Measurements from ENCODE around the gene CBLN1. TPM values are rescaled to one million over a fixed set of nuclear protein-coding genes. Genes with fewer than 3 reads are reported as not detected.
"Not testable (repeated sequence)": the region's sequence is repeated elsewhere in the genome, so short reads cannot be mapped to it uniquely, and the experiment has no call there.

CBLN1 gene
- total RNA-seq, 1 donor from 2014 or later = not detected

DNA sequence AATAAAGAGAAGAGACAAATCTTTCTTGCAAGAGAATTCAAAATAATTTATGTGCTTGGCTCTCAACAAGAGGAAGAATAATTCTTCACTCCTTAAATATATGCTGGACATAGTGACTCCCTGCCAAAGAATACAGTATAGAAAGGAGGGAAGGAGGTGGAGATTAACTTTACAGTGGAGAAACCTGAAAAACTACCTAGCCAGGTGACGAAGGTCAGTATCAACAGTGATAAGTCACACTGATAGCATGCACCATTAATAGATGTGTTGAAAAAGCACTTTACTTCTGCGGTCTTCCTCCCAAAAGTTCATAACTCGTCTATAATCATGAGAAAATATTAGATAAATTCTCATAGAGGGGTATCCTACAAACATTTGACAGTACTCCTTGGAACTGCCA is 21.4 kb downstream of the CBLN1 start:
- TF ChIP-seq, protein P1, sequence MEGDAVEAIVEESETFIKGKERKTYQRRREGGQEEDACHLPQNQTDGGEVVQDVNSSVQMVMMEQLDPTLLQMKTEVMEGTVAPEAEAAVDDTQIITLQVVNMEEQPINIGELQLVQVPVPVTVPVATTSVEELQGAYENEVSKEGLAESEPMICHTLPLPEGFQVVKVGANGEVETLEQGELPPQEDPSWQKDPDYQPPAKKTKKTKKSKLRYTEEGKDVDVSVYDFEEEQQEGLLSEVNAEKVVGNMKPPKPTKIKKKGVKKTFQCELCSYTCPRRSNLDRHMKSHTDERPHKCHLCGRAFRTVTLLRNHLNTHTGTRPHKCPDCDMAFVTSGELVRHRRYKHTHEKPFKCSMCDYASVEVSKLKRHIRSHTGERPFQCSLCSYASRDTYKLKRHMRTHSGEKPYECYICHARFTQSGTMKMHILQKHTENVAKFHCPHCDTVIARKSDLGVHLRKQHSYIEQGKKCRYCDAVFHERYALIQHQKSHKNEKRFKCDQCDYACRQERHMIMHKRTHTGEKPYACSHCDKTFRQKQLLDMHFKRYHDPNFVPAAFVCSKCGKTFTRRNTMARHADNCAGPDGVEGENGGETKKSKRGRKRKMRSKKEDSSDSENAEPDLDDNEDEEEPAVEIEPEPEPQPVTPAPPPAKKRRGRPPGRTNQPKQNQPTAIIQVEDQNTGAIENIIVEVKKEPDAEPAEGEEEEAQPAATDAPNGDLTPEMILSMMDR (IDR thresholded peaks at IDR 0.05; ENCODE audit: unreplicated experiment) = no peak
- Mint-ChIP-seq H3K36me3 (no peaks in the 10 kb centered on the region), H3K9me3 (no peaks in the 10 kb centered on the region), H3K4me1 (no peaks in the 10 kb centered on the region), H3K27ac (no peak overlapping the region), H3K4me3 (no peak overlapping the region), H3K27me3 (ENCODE audit: low read depth) (peaks cover 19% of the 10 kb centered on the region)
- no peak for DNase-seq (ENCODE audit: low spot score in 2 of 2, unreplicated experiment in 2 of 2)

DNA sequence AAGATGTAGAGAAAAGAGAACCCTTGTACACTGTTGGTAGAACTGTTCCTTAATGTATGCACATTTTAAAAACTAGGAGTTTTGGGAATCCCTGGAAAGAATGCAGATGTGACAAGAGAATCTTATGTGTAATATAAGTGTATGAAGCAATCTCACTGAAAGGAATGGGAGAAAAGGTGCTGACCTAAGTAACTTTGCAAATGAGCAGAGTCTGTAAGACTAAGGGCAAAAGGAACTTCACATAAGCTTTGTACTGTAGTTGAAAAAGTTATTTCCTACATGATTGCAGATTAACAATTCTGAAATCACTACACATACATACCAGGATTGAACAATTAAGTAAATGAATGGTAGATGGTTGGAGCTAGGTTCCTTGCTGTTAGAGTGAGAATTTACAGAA is 22.3 kb downstream of the CBLN1 start:
- TF ChIP-seq, protein P1 (IDR thresholded peaks at IDR 0.05; ENCODE audit: unreplicated experiment) = no peak
- H3K9me3 Mint-ChIP-seq = no peaks in the 10 kb centered on the region
- H3K27me3 Mint-ChIP-seq (ENCODE audit: low read depth) = peaks cover 19% of the 10 kb centered on the region
- no peak overlapping the region for H3K27ac Mint-ChIP-seq
- no peaks in the 10 kb centered on the region for H3K36me3 Mint-ChIP-seq
- no peaks in the 10 kb centered on the region for H3K4me1 Mint-ChIP-seq
- DNase-seq (ENCODE audit: low spot score in 2 of 2, unreplicated experiment in 2 of 2) = no peak
- no peak overlapping the region for H3K4me3 Mint-ChIP-seq

DNA sequence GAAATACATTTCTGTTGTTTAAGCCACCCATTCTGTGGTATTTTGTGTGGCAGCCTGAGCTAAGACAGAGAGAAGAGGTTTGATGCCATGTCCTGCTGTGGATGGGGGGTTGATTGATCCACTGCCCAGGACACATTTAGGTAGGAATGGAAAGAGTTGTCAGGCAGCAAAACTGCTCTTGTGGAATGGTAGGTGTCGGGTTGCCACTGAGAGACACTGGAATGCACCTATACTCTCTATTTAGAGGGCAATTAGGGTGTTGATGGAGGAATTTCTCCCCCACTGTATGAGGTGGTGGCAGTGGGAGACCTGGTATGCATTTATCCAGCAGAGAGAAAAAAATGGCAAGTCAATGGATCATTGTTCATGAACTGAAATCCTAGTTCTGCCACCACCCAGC is 30.9 kb downstream of the CBLN1 start:
- TF ChIP-seq, protein P1 (IDR thresholded peaks at IDR 0.05; ENCODE audit: unreplicated experiment) = no peak
- no peak for DNase-seq (ENCODE audit: low spot score in 2 of 2, unreplicated experiment in 2 of 2)
- Mint-ChIP-seq H3K4me1 (no peaks in the 10 kb centered on the region), H3K27ac (no peak overlapping the region), H3K36me3 (no peaks in the 10 kb centered on the region), H3K4me3 (no peak overlapping the region), H3K27me3 (ENCODE audit: low read depth) (peaks cover 16% of the 10 kb centered on the region), H3K9me3 (no peaks in the 10 kb centered on the region)

DNA sequence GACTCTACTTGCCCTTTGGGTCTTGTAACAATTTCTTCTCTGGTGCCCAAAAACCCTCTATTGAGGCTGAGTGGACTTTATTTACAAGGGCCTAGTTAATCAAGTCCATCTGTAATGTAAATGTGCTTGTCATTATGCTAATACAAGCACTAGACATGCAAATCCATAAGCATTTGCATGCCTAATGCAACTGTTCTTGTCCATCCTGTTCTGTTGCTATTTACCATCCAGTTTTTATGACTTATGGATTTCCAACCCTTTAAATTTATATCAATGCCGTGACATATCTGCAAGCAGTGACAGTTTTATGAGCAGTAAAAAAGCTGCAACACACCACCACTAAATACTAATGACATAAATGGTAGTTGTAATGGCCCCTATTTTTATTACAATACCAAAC is 33.4 kb downstream of the CBLN1 start:
- H3K4me3 Mint-ChIP-seq = no peak overlapping the region
- no peak overlapping the region for H3K27ac Mint-ChIP-seq
- H3K9me3 Mint-ChIP-seq = no peaks in the 10 kb centered on the region
- no peak for DNase-seq (ENCODE audit: low spot score in 2 of 2, unreplicated experiment in 2 of 2)
- H3K36me3 Mint-ChIP-seq = no peaks in the 10 kb centered on the region
- TF ChIP-seq, protein P1 (IDR thresholded peaks at IDR 0.05; ENCODE audit: unreplicated experiment) = no peak
- H3K27me3 Mint-ChIP-seq (ENCODE audit: low read depth) = peaks cover 12% of the 10 kb centered on the region
- H3K4me1 Mint-ChIP-seq = no peaks in the 10 kb centered on the region

DNA sequence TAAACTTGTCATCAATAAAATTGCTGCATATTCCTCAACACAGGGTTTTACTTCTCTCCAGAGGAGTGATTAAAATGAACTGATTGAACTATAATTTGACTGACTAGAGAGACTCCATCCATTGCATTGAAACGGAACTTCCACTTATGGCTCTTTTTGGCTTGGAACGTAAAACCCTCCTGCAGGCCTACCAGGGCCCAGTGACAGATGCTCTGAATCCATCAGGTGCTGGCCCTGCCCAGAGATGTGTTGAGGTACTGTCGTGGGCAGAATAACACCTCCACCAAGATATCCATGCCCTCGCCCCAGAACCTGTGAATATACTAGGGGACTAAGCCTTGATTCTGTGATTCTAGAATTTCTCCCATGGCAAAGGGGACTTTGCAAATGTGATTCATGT is 45.4 kb downstream of the CBLN1 start:
- Mint-ChIP-seq H3K4me1 (no peaks in the 10 kb centered on the region), H3K36me3 (no peaks in the 10 kb centered on the region), H3K27me3 (ENCODE audit: low read depth) (no peaks in the 10 kb centered on the region), H3K27ac (no peak overlapping the region), H3K9me3 (no peaks in the 10 kb centered on the region), H3K4me3 (no peak overlapping the region)
- TF ChIP-seq, protein P1 (IDR thresholded peaks at IDR 0.05; ENCODE audit: unreplicated experiment) = no peak
- no peak for DNase-seq (ENCODE audit: low spot score in 2 of 2, unreplicated experiment in 2 of 2)

DNA sequence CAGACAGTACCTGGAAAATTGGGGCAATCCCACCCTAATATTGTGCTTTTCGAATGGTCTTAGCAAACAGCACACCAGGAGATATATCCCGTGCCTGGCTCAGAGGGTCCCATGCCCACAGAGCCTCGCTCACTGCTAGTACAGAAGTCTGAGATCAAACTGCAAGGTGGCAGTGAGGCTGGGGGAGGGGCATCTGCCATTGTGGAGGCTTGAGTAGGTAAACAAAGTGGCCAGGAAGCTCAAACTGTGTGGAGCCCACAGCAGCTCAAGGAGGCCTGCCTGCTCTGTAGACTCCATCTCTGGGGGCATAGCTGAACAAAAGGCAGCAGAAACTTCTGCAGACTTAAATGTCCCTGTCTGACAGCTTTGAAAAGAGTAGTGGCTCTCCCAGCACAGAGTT is 53.3 kb downstream of the CBLN1 start:
- H3K9me3 Mint-ChIP-seq; H3K4me1 Mint-ChIP-seq; H3K4me3 Mint-ChIP-seq; H3K36me3 Mint-ChIP-seq; H3K27ac Mint-ChIP-seq; DNase-seq (ENCODE audit: low spot score in 2 of 2, unreplicated experiment in 2 of 2); H3K27me3 Mint-ChIP-seq (ENCODE audit: low read depth): not testable (repeated sequence)

Other genes with a start within 250 kb of the CBLN1 start
- not detected in 3 replicates for gene C16orf78, start 92.0 kb upstream of the CBLN1 start, total RNA-seq

Data from mesothelial cell of epicardium (in vitro differentiated cells).